Stimulated activated CD8-positive, alpha-beta memory T cell treated with anti-CD3 and anti-CD28 coated beads, Interleukin-4, amount 100 ng/mL, for 4 hours (primary cell): ENCODE data around the gene MAGI2.

Experiments used
- DNase-seq, 2 donors: peaks; one replicate each; pipeline ENCODE4 v3.0.0-alpha.2; 2020; ENCODE audit warnings: low read depth in 2 of 2, low spot score in 1 of 2

MAGI2 gene

DNA sequence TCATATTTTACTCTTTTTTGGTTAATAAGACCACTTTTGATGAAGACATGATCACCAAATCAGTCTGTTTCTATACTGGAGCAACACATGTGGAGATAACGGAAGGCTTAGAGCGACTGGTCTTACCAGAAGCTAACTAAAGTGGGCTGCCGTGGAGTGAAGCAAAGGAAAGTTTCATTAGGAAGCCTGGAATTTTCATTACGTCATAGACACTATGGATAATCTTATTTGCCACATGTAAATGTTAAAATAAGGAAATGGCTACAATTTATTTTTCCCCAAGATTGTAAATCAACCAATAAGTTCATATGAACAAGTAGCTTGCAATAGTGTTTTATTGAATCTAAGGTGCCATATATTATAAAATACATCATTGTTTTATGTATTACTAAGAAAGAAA, 1469.5 kb downstream of the MAGI2 start:
- DNase-seq: no peak

DNA sequence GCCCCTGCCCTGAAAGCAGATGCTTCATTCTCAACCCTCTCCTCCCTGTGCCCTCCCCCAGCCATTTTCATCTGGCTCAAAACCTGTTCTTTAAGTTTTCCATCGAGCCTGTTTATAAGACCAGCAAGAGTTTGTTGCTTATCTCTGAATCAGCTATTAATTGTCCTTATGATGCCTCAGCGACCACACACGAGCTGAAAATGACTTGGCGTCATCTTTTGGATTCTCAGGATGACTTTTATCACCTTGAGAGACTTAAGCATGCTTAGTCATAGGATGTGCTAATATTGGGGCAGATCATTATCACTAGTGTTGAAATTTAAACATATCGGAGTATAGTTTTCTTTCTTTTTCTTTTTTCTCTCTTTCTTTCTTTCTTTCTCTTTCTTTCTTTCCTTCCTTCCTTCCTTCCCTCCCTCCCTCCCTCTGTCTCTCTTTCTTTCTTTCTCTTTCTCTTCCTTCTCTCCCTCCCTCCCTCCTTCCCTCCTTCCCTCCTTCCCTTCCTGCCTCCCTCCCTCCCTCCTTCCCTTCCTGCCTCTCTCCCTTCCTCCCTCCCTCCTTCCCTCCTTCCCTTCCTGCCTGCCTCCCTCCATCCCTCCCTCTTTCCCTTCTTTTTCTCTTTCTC, 1470.4 kb downstream of the MAGI2 start:
- no peak for DNase-seq

DNA sequence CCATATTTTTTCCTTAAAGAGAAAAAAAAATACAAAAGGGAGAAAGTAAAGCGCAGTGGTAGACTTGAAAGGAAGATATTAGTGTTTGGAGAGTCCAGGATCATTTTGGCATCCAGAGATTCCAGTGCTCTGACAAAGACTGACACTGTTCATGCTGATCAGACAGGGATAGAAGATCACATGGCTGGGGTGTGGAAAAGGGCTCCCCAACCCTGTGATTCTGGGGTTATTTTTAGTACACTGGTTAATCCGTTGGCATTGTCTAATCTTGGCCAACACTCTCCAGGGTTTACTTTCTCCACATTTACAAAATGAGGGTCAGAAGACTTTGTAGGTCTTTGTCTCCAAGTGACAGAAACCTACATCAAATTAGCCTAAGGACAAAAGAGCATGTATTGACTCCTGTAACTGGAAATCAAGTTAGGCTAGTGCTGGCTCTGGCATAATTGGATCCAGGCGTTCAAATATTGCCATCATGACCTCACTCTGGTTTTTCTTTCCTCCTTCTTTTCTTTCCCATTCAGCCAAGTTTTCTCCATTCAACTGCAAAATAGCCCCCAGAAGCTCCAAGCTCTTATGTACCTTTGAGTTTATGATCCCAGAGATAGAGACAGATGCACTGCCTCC, 1473.3 kb downstream of the MAGI2 start:
- no peak for DNase-seq

DNA sequence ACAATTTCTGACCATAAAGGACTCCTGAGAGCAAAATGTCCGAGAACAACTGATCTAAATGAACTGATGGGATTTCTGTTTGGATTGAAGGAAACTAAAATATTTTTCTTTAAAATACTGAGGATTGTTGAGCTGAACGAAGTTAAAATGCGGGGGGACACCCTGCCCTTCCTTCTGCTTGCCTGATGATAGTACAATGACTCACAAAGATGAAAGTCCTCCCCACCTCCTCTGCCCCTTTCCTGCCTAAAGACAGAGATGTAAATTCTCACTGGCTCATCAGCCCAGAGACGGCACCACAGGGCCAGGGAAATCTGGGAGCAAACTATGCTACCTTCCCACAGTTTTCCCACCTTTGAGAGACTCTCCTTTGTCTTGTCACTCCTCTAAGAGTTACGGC, 1474.2 kb downstream of the MAGI2 start:
- no peak for DNase-seq

DNA sequence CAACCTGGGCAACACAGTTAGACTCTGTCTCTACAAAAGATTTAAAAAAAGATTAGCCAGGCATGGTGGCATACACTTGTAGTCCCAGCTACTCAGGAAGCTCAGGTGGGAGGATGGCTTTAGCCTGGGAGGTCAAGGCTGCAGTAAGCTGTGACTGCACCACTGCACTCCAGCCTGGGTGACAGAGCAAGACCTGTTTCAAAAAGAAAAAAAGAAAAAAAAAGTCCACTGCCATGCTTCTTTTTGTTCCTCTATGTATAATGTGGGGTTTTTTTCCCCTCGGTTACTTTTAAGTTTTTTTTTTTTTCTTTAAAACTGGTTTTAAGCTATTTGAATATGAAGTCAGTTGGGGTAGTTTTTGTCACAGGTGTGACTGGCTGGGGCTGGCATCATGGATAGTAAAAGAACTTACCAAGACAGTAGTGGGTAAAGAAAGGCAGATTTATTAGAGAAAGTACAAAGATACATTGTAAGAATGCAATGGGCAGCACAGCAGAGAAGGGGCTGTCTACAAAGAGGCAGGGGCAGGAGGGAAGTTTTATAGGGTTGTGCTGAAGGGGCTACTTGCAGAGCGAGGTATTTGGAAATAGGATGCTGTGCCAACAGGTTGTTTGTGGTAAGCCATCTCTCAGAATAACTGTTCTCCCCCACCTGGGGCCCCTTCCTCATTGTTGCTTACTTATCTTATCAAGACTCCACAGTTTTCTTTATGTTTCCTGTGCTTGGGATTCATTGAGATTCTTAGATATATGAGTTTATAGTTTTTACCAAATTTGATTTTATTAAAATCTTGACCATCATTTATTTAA, 1477.6 kb downstream of the MAGI2 start:
- DNase-seq: no peak

DNA sequence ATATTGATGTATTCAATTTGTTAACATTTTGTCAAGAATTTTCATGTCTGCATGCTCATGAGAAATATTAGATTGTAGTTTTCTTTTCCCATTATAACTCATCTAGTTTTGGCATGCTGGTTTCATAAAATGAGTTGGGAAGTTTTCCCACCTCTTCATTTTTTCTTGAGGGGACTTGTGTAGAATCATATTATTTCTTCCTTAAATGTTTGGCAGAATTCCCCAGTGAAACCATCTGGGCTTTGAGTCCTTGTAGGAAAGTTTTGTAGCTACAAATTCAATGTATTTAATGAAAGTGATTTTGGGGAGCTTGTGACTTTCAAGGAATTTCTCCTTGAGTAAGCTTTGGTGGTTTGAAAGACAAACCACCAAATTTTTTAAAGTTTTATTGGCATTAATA, 1481.7 kb downstream of the MAGI2 start:
- DNase-seq: no peak

DNA sequence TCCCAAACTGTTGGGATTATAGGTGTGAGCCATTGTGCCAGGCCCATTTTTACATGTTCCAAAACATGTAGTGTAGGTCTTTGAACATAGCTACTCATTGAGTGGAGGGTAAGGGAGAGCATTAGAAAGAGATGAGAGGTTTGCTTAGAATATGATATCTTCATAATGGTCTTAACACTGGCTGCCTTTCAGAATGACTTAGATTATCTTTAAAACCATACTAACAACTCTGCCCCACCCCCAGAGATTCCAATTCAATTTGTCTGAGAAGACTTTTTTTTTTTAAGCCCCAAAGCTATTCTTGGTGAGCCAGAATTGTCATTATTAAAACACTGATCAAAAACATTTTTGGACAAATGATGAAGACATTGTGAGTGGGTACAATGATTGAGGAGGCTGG, 1486.0 kb downstream of the MAGI2 start:
- no peak for DNase-seq
